ENCODE results near the gene GDPD4.

GDPD4 gene

GRCh38 chr11:77211040-77211451 is 90.4 kb downstream of the GDPD4 start:
- Mint-ChIP-seq H3K27me3 (ENCODE audit: low read depth) (no peaks in the 10 kb centered on the region), H3K4me3 (no peak overlapping the region), H3K27ac (no peak overlapping the region), H3K36me3 (ENCODE audit: low read depth) (no peaks in the 10 kb centered on the region), H3K4me1 (ENCODE audit: low read depth) (no peaks in the 10 kb centered on the region), H3K9me3 (no peaks in the 10 kb centered on the region)

GRCh38 chr11:77209663-77210062 is 91.8 kb downstream of the GDPD4 start:
- H3K27me3 Mint-ChIP-seq (ENCODE audit: low read depth), result no peaks in the 10 kb centered on the region
- no peak overlapping the region for H3K4me3 Mint-ChIP-seq
- H3K27ac Mint-ChIP-seq, result no peak overlapping the region
- no peaks in the 10 kb centered on the region for H3K36me3 Mint-ChIP-seq (ENCODE audit: low read depth)
- H3K4me1 Mint-ChIP-seq (ENCODE audit: low read depth), result no peaks in the 10 kb centered on the region
- H3K9me3 Mint-ChIP-seq, result no peaks in the 10 kb centered on the region

- Mint-ChIP-seq H3K4me3 (no peak overlapping the region), H3K27me3 (ENCODE audit: low read depth) (no peaks in the 10 kb centered on the region), H3K9me3 (no peaks in the 10 kb centered on the region), H3K36me3 (ENCODE audit: low read depth) (no peaks in the 10 kb centered on the region), H3K27ac (no peak overlapping the region), H3K4me1 (ENCODE audit: low read depth) (no peaks in the 10 kb centered on the region)
Observed at GRCh38 chr11:77208535-77208934, 93.0 kb downstream of the GDPD4 start.

GRCh38 chr11:77207618-77208313 is 93.7 kb downstream of the GDPD4 start:
- Mint-ChIP-seq H3K4me1 (ENCODE audit: low read depth) (no peaks in the 10 kb centered on the region), H3K36me3 (ENCODE audit: low read depth) (no peaks in the 10 kb centered on the region), H3K9me3 (no peaks in the 10 kb centered on the region), H3K27me3 (ENCODE audit: low read depth) (no peaks in the 10 kb centered on the region), H3K27ac (no peak overlapping the region), H3K4me3 (no peak overlapping the region)

DNA sequence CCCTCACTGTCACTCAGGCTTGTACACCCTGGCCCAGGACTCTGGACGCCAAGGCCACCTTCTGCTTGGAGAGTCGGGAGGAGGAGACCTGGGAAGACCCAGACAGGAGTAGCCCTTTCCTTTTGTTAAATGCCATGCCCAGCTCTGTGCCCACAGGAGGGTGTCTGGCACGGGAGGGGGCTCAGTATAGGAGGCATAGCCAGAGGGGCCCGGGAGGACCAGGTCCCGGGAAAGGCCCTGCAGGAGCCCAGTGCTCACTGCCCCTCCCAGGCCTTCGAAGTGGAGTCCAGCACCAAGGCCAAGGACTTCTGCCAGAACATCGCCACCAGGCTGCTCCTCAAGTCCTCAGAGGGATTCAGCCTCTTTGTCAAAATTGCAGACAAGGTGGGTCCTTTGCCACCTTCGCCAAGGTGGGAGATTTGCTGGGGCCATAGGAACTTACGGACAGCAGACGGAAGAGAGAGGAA is 94.4 kb downstream of the GDPD4 start:
- Mint-ChIP-seq H3K9me3 (no peaks in the 10 kb centered on the region), H3K36me3 (ENCODE audit: low read depth) (no peaks in the 10 kb centered on the region), H3K4me3 (no peak overlapping the region), H3K27ac (no peak overlapping the region), H3K4me1 (ENCODE audit: low read depth) (no peaks in the 10 kb centered on the region), H3K27me3 (ENCODE audit: low read depth) (no peaks in the 10 kb centered on the region)

DNA sequence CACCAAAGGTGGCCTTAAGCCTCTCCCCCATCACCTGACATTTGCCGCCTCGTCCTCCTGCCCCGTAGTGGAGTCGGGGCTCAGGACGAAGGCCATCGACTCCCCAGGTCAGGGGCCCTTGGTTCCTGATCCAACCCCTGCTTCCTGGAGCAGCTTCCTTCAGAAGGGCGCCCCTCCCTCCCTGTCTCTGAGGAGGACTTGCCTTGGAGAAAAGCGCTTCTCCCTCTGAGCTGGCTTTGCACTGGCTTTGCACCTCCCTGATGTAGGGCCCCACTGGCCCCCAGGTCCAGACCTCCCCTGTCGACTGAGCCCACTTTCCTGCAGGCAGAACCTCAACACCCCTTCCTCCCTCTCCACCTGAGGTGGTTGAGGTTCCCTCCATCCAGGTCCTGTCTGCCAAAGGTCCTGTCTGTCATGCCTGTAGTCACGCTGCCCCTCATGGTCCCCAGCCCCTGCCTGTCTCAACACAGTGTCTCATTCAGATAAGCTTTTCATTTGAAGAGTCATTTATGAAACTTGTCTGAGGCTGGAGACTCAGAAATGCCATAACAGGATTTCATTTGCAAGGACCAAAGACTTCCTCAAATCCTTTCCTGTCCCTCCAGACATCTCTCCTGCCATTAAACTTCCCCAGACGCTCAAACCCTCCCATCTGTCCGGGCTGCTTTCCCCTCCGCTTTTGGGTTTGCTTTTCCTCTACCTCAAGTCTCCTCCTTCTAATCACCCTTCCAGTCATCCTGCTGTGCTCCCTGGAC is 95.0 kb downstream of the GDPD4 start:
- Mint-ChIP-seq H3K4me1 (ENCODE audit: low read depth) (no peaks in the 10 kb centered on the region), H3K9me3 (no peaks in the 10 kb centered on the region), H3K27ac (no peak overlapping the region), H3K36me3 (ENCODE audit: low read depth) (no peaks in the 10 kb centered on the region), H3K27me3 (ENCODE audit: low read depth) (no peaks in the 10 kb centered on the region), H3K4me3 (no peak overlapping the region)

DNA sequence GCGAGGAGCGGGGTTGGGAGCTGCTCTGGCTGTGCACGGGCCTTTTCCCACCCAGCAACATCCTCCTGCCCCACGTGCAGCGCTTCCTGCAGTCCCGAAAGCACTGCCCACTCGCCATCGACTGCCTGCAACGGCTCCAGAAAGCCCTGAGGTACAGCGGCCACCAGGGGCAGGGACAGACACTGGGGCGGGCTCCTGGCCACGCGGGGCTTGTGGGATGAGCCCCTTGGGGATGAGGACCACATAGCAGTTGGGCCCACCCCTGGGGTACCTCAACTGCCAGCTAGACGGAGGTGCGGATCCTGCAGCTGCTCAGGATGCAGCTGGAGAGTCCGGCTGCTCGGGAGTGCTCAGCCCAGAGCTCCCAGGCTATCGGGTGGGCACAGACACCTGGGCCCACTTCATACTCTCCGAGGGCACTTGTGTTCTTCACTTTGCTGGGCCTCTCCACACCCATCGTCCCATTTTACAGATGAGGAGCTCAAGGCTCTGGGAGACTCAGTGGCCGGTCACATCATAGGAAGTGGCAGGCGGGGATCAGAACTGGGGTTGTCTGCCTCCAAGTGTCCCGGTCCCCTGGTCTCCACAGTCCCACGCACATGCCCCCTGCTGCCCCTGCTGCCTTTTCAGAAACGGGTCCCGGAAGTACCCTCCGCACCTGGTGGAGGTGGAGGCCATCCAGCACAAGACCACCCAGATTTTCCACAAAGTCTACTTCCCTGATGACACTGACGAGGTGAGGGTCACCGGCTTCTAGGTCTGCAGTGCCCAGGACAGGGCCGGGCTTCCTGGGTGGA is 95.8 kb downstream of the GDPD4 start:
- Mint-ChIP-seq H3K27me3 (ENCODE audit: low read depth) (no peaks in the 10 kb centered on the region), H3K9me3 (no peaks in the 10 kb centered on the region), H3K27ac (no peak overlapping the region), H3K36me3 (ENCODE audit: low read depth) (no peaks in the 10 kb centered on the region), H3K4me1 (ENCODE audit: low read depth) (no peaks in the 10 kb centered on the region), H3K4me3 (no peak overlapping the region)

- Mint-ChIP-seq H3K4me3 (no peak overlapping the region), H3K4me1 (ENCODE audit: low read depth) (no peaks in the 10 kb centered on the region), H3K27ac (no peak overlapping the region), H3K9me3 (no peaks in the 10 kb centered on the region), H3K27me3 (ENCODE audit: low read depth) (no peaks in the 10 kb centered on the region), H3K36me3 (ENCODE audit: low read depth) (no peaks in the 10 kb centered on the region)
Observed at GRCh38 chr11:77204754-77205466, 96.6 kb downstream of the GDPD4 start.

GRCh38 chr11:77203901-77204753 is 97.4 kb downstream of the GDPD4 start:
- Mint-ChIP-seq H3K4me1 (ENCODE audit: low read depth) (no peaks in the 10 kb centered on the region), H3K36me3 (ENCODE audit: low read depth) (no peaks in the 10 kb centered on the region), H3K9me3 (no peaks in the 10 kb centered on the region), H3K27ac (no peak overlapping the region), H3K27me3 (ENCODE audit: low read depth) (no peaks in the 10 kb centered on the region), H3K4me3 (no peak overlapping the region)

DNA sequence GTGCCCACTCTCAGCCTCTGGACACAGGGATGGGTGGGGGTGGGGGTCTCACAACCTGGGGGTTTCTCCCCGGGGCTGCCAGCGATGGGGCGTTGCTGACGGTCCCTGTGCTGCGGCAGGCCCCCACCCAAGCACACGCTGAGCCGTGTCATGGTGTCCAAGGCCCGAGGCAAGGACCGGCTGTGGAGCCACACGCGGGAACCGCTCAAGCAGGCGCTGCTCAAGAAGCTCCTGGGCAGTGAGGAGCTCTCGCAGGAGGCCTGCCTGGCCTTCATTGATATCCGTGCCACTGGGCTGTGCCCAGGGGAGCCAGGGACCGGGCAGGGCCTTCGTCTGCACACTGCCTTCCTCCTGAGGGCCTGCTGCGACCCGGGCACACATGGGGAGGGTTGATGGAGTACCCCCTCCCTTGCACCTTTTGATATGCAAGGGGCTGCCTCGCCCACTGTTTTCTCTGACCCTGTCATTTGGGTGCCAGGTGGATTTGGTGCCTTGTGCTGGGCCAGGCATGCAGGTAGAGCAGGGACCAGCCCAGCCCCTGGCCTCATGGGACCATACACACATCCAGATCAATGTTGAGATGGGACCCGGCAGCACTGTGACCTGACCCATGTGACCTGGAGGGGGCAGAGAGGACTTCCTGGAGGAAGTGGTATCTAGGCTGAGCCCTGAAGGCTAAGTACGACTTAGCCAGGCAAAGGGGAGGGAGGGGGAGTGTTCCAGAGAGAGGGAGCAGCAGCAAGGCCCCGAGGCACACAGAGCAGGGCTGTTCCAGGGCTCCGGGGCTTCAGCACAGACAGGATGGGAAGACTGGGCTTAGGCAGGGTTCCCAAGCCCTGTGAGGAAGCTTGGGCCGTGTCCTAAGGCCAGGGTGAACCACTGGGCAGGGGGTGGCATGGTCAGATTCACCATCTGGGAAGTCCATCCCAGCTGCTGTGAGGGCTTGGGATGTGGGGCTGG is 98.3 kb downstream of the GDPD4 start:
- no peaks in the 10 kb centered on the region for H3K36me3 Mint-ChIP-seq (ENCODE audit: low read depth)
- no peak overlapping the region for H3K27ac Mint-ChIP-seq
- no peaks in the 10 kb centered on the region for H3K4me1 Mint-ChIP-seq (ENCODE audit: low read depth)
- H3K27me3 Mint-ChIP-seq (ENCODE audit: low read depth), result no peaks in the 10 kb centered on the region
- H3K9me3 Mint-ChIP-seq, result no peaks in the 10 kb centered on the region
- no peak overlapping the region for H3K4me3 Mint-ChIP-seq

- no peak overlapping the region for H3K27ac Mint-ChIP-seq
- H3K4me3 Mint-ChIP-seq, result no peak overlapping the region
- no peaks in the 10 kb centered on the region for H3K9me3 Mint-ChIP-seq
- no peaks in the 10 kb centered on the region for H3K4me1 Mint-ChIP-seq (ENCODE audit: low read depth)
- H3K27me3 Mint-ChIP-seq (ENCODE audit: low read depth), result no peaks in the 10 kb centered on the region
- H3K36me3 Mint-ChIP-seq (ENCODE audit: low read depth), result no peaks in the 10 kb centered on the region
Observed at GRCh38 chr11:77201991-77202841, 99.3 kb downstream of the GDPD4 start.

DNA sequence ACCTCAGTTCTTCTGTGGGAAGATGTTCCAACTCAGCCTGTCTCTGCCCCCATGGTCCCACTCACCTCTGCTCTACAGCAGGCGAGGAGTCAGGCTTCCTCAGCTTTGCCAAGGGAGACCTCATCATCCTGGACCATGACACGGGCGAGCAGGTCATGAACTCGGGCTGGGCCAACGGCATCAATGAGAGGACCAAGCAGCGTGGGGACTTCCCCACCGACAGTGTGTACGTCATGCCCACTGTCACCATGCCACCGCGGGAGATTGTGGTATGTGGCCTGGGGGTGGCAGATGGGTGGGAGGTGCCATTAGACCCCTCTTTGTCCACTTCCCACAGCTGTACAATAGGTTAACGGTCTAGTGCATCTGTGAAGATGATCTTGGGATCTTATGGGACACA is 100.1 kb downstream of the GDPD4 start:
- Mint-ChIP-seq H3K4me1 (ENCODE audit: low read depth) (no peaks in the 10 kb centered on the region), H3K4me3 (no peak overlapping the region), H3K27ac (no peak overlapping the region), H3K36me3 (ENCODE audit: low read depth) (no peaks in the 10 kb centered on the region), H3K9me3 (no peaks in the 10 kb centered on the region), H3K27me3 (ENCODE audit: low read depth) (no peaks in the 10 kb centered on the region)
